HG03095 (cell line): Measurements from ENCODE around the gene CDC42EP1.
"Not testable (repeated sequence)": the region's sequence is repeated elsewhere in the genome, so short reads cannot be mapped to it uniquely, and the experiment has no call there.

ENCODE experiments used
- ATAC-seq: cut with Tn5 transposase; IDR thresholded peaks from one replicate; pipeline ENCODE4 v1.9.1; 2021; ENCODE audit warnings: moderate library complexity; ENCODE audit not compliant: unreplicated experiment

The CDC42EP1 gene, protein sequence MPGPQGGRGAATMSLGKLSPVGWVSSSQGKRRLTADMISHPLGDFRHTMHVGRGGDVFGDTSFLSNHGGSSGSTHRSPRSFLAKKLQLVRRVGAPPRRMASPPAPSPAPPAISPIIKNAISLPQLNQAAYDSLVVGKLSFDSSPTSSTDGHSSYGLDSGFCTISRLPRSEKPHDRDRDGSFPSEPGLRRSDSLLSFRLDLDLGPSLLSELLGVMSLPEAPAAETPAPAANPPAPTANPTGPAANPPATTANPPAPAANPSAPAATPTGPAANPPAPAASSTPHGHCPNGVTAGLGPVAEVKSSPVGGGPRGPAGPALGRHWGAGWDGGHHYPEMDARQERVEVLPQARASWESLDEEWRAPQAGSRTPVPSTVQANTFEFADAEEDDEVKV

DNA sequence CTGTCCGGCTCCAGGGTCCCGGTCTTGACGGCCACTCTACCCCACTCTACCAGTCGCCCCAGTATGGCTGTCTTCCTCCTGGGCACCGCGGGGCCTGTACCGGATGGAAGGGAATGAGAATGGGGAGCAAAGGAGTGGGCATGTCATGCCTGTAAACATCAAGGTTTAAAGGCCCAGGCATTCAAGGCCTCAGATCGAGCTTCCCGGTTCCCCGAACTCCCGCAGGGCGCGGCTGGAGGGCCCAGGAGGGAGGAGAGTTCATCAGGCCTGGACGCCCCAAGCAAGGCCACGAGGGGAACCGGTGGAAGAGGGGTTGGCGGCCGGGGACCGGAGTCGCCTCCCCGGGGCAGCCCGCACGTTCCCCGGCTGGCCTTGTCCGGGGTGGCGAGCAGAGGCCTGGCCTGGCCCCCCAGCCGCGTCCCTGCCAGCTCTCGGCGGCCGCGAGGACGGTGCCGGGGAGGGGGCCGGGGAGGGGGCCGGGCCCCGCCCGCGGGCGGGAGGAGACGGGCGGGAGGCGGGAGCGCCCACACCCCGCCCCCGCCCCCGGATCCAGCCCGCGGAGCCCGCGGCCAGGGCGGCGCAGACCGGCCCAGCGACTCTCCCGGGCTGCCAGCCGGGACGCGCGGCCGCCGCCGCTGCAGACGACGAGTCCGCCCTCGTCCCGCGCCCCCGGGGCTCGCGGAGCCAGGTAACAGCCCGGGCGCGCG, at the start of gene CDC42EP1:
Gene CDC42EP1, plus strand, starts transcription at position 580 of the 707 bp plus-strand sequence. CDS start 5,870 bp downstream, outside the sequence.
- no peak for ATAC-seq

GRCh38 chr22:37511395-37512104, 48.7 kb upstream of the CDC42EP1 start:
- no peak for ATAC-seq

GRCh38 chr22:37514526-37515051, 45.7 kb upstream of the CDC42EP1 start:
- no peak for ATAC-seq

DNA sequence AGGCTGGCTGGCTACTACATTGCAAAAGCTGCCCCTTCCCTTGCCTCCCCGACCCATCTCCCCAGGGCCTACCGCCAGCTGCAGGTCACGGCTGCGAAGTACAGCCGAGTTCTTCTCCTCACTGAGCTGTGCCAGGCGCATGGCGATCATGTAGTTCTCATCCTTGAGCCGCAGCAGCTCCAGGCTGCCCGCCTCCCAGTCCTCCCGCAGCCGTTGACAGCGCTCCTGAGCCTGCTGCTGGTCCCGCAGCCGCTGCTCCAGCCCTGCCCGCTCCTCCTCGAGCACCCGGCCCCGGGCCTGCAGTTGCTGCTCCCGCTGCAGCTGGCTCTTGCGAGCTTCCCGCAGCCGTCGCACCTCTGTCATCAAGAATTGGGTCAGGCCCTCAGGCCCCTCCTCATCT, 44.4 kb upstream of the CDC42EP1 start:
- no peak for ATAC-seq

GRCh38 chr22:37516456-37516855, 43.8 kb upstream of the CDC42EP1 start:
- no peak for ATAC-seq

- ATAC-seq, result no peak
Observed at GRCh38 chr22:37517826-37518450, 42.3 kb upstream of the CDC42EP1 start.

- ATAC-seq, result no peak
Observed at GRCh38 chr22:37518509-37519267, 41.6 kb upstream of the CDC42EP1 start.

DNA sequence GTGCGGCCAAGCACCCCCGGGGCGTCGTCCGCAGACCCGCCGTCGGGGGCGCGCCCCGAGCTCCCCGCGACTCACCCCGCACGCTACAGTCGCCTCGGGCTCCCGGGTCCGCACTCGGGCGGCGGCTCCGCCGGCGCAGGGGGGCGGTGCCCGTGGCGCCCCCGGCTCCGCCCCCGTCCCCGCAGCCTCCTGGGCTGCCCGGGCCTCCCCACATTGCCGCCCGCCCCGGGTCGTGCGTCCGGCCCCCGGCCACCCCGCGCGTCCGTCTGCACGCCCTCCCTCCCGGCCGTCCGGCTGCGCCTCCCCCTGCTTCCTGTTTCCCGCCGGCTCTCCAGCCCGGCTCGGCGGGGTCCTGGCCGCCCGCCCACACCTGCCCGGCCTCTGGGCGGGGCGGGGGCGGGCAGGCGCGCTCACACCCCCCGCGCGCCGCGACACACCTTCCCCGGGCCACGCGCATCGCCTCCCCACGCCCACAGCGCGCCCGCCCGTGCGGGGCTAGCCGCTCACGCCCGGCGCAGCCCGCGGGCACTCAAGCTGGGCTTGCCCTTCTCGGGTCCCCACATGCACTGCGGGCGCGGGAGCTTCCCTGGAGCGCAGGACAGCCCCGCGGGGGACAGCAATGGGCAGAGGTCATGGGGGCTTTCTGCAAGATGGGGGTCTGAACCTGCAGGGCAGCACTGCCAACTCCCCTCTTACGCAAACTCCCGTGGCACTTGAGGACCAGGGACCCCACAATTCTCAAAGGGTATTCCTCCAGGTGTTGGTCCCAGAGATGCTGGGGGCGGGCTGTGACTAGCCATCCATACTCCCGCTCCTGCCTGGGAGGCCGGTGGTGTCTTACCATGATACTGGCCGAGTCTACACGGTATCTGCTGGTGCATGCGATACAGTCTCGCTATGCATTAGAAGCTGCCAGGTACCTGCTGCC, 40.7 kb upstream of the CDC42EP1 start, which contains the start of gene CARD10:
Gene CARD10, minus strand, starts transcription at position 148 of the 928 bp plus-strand sequence. CDS start 215 bp downstream, outside the sequence.
- no peak for ATAC-seq

DNA sequence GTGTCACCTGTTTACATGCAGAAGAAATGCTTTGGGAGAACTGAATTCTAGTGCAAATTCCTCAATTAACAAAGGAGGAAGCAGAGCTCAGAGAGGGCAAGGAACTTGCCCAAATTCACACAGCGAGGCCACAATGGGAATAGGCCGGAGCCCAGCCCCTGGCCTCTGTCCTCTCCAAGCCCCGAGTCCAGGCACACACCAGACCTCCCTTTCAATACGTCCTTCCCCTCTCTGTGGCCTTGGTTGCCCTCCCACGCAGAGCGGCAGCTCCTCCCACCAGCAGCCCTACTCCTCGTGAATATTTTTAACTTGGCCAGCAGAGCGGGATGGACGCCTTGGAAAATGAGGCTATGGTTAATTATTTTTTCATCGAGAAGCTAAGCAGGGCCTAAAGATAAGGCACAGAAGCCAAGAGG, 39.5 kb upstream of the CDC42EP1 start:
- no peak for ATAC-seq

- no peak for ATAC-seq
Observed at GRCh38 chr22:37521236-37521739, 39.0 kb upstream of the CDC42EP1 start.

DNA sequence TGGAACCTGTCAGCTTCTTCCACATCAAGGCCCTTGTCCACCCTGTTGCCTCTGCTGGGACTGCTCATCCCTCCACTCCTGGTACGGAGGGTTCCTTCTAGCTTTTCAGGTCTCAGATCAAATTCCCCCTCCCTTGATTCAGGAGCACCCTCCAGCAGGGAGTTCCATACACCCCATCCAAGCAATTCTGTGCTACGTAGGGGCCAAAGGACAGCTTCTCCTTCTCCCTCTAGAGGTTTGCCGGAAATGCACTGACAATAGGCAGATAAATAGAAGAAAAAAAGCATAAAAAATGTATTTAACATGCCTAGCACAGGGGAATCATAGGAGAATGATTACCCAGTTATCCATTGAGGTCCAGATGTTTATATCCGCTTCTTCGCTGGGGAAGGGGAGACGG, 37.8 kb upstream of the CDC42EP1 start:
- no peak for ATAC-seq

DNA sequence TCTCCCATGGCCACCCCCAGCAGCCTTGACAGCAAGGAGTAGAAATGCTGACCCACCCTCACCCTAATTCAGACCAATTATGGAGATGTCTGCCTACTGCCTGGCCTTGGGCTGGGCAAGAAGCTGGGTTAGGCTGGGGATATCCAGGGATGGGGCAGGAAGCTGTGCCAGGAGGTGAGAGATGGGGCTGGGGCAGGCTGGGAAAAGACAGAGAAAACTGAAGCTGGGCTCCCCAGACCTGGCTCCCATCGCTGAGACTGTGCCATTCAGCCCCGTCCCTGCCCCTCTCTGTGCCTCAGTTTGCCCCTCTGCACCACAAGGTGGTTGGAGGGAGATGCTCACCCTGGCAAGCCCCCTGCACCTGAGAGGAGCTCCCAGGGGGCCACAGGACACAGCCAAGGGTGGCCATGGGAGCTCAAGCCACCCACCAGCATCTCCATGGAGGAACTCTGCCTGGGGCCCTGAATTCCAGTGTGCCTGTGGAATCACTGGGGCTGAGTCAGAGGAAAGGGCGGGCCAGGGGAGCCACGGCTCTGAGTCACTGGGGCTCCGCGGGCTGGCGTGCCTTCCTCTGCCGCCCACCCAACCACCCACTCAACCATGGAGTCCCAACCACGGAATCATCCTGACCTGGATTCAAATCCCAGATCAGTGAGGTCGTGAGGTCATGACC, 35.1 kb upstream of the CDC42EP1 start:
- ATAC-seq, result no peak

DNA sequence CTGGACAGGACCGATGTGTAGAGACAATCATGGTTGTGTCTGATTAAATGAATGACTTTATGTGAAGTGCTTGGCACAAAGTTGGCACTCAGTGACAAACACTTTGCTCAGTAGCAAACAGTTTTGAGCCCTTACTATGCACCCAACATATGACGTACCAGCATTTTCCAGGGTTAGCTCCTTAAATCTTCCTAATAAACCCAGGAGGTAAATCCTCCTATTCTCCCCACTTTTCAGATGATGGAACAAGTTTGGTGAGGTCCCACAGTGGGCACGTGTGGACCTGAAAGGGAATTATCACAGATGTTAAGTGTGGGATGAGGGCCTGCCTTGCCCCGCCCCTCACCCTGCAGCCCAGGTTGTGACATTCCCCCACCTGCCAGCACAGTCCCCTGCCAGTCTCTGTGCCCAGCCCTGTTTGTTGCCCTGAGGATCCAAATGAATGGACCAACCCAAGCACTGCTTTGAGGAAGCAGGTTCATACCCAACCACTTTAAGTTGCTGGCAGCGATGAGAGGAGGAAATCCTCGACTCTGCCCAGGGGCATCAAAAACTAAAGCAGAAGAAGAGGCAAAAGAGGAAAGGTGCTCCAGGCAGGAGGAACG, 34.4 kb upstream of the CDC42EP1 start:
- ATAC-seq, result no peak

DNA sequence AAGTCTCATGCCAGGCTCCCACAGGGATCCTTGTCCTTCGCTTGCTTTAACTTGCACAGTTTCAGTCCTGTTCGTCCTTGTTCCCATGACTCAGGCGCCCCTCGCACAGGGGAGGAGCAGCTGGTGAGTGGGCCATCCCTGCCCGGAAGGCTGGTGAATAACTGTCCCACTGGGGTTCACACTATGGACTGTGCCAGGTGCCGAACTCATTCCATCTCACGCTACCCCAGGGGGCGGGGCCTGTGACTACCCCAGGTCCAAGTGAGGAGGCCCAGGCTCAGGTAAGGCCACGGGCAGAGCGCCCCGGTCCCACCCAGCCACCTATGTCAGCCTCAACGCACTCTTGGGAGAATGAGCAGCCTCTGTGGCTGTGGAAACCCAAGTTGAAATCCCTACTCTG, 33.9 kb upstream of the CDC42EP1 start:
- ATAC-seq, result no peak

GRCh38 chr22:37527081-37527752, 33.1 kb upstream of the CDC42EP1 start:
- ATAC-seq, result not testable (repeated sequence)

GRCh38 chr22:37527952-37528351, 32.3 kb upstream of the CDC42EP1 start:
- ATAC-seq, result not testable (repeated sequence)

GRCh38 chr22:37529652-37530345, 30.5 kb upstream of the CDC42EP1 start:
- no peak for ATAC-seq
